GM12891 (cell line): Measurements from ENCODE around the gene OMD.

Experiments
- POLR2A ChIP-seq: IDR thresholded peaks from 2 replicates; pipeline ENCODE4 v1.6.1; 2011; ENCODE audit warnings: low read depth, low read length, control low read depth
- POLR2AphosphoS5 ChIP-seq: IDR thresholded peaks from 2 replicates; pipeline ENCODE4 v1.6.1; 2011; ENCODE audit warnings: low read depth, low read length, control low read depth
- TAF1 ChIP-seq: IDR thresholded peaks from 2 replicates; pipeline ENCODE4 v1.6.1; 2011; ENCODE audit warnings: low read depth, low read length, control low read depth

GRCh38 chr9:92395617-92396016, 28.7 kb downstream of the OMD start:
- TF ChIP-seq POLR2A: no peak
- TF ChIP-seq TAF1: no peak
- no peak for TF ChIP-seq POLR2AphosphoS5
